ENCODE results near the gene WDR44.

GRCh38 chrX:118480172-118480571, 134.3 kb downstream of the WDR44 start:
- TF ChIP-seq ZNF622 (IDR thresholded peaks at IDR 0.05) (no peak), ASH2L (IDR thresholded peaks at IDR 0.05; ENCODE audit: borderline replicate concordance, low read depth) (no peak), BACH1 (IDR thresholded peaks at IDR 0.05; ENCODE audit: borderline replicate concordance) (no peak), USF2 (IDR thresholded peaks at IDR 0.05; ENCODE audit: borderline replicate concordance, low read depth, low read length) (no peak), MTA2 (IDR thresholded peaks at IDR 0.05; ENCODE audit: low read depth) (no peak), REST (IDR thresholded peaks at IDR 0.05; ENCODE audit: low read depth, low read length) (no peak), CTCF (IDR thresholded peaks at IDR 0.05 in 2 of 3, conservative IDR thresholded peaks at IDR 0.05 in 1 of 3; ENCODE audit: control insufficient read depth in 2 of 3, extremely low read depth in 1 of 3, insufficient read depth in 1 of 3, low read depth in 3 of 3, low read length in 3 of 3) (no peak), RAD51 (IDR thresholded peaks at IDR 0.05) (no peak), DPF2 (IDR thresholded peaks at IDR 0.05) (no peak), EZH2 (IDR thresholded peaks at IDR 0.05; ENCODE audit: borderline replicate concordance, control insufficient read depth, low read depth, low read length) (no peak), ATF2 (IDR thresholded peaks at IDR 0.05; ENCODE audit: low read length) (no peak), ATF7 (IDR thresholded peaks at IDR 0.05; ENCODE audit: low read depth) (no peak)

Data from GM12878 (cell line).